Transverse colon (tissue), 4 donors: Measurements from ENCODE around the gene DEPDC7. TPM values are rescaled to one million over a fixed set of nuclear protein-coding genes. Genes with fewer than 3 reads are reported as not detected.
A peak's percentile ranks its signal among the peaks of the same experiment; 100 is the strongest.

ENCODE experiments used
- DNase-seq: peaks from one replicate; pipeline ENCODE4 v3.0.0-alpha.2; 2019
- H3K27ac ChIP-seq, 4 donors: fragments of 200-600 bp; sonication (generic); 2 replicates each; pipeline ENCODE4 v1.5.1; 2016 to 2018; ENCODE audit warnings: inconsistent platforms in 4 of 4
- H3K27me3 ChIP-seq: fragments of 200-600 bp; sonication (generic); 2 replicates; pipeline ENCODE4 v1.5.1; 2017; ENCODE audit warnings: inconsistent platforms
- H3K36me3 ChIP-seq, 4 donors: fragments of 200-600 bp; sonication (generic); 2 replicates each; pipeline ENCODE4 v1.5.1; 2017 to 2019; ENCODE audit warnings: inconsistent platforms in 4 of 4
- H3K4me1 ChIP-seq, 4 donors: fragments of 200-600 bp; sonication (generic); 2 replicates each; pipeline ENCODE4 v1.5.1; 2017 to 2020; ENCODE audit warnings: inconsistent platforms in 4 of 4
- H3K4me3 ChIP-seq, 4 donors: fragments of 200-600 bp; sonication (generic); 1 replicate in 1 of 4; 2 replicates in 3 of 4; pipeline versions ENCODE4 v1.5.1 to v1.6.1; 2017 to 2019; ENCODE audit warnings: inconsistent platforms in 4 of 4
- H3K9me3 ChIP-seq, 2 donors: fragments of 200-600 bp; sonication (generic); 2 replicates each; pipeline ENCODE4 v1.5.1; 2017 to 2019; ENCODE audit warnings: inconsistent platforms in 2 of 2
- EP300 ChIP-seq: sonication (generic); formaldehyde crosslinking; IDR thresholded peaks from one replicate; pipeline ENCODE4 v1.6.1; 2017; ENCODE audit warnings: antibody characterized with exemption, low read depth
- POLR2A ChIP-seq: fragments of 450-650 bp; IDR thresholded peaks from one replicate; pipeline ENCODE4 v1.6.1; 2016; ENCODE audit warnings: antibody characterized with exemption, mild to moderate bottlenecking, moderate library complexity
- POLR2AphosphoS5 ChIP-seq, 3 donors: sonication (generic); formaldehyde crosslinking; IDR thresholded peaks; one replicate each; pipeline ENCODE4 v1.6.1; 2016; ENCODE audit warnings: antibody characterized with exemption in 3 of 3
- WGBS, 2 donors: methylation state at CpG; one replicate each; pipeline ENCODE4 v1.1.5; 2018; ENCODE audit warnings: low coverage in 1 of 2; 5-methylcytosine and 5-hydroxymethylcytosine counted together
- in situ Hi-C, 4 donors: fragments of 200-750 bp; cut with MboI; loops; one replicate each; pipeline versions ENCODE4 v1.15.0 to v1.15.1; 2017; ENCODE audit warnings: low sequenced_read_pairs in 3 of 4, low pct_ligation_motif_present in 1 of 4, low pct_unique_long_range_greater_than_20kb in 1 of 4
- intact Hi-C: fragments of 100-400 bp; cut with DNase I; formaldehyde crosslinking; loops from one replicate; pipeline ENCODE4 v1.15.1; 2023; ENCODE audit warnings: low total_unique reads
- total RNA-seq, 4 donors: library from RNA; depleted of rRNA; stranded (reverse); fragments of >200 nt; gene quantifications; one replicate each; pipeline ENCODE4 v1.1.0, GENCODE V29; 2016
- TF ChIP-seq, protein P1 (sequence below), 5 experiments: fragments of 200-600 bp in 3 of 5; fragments of 450-650 bp in 2 of 5; sonication (generic) in 3 of 5; IDR thresholded peaks; 1 replicate in 2 of 5; 2 replicates in 3 of 5; pipeline ENCODE4 v1.5.1; 2016 to 2017; ENCODE audit warnings: antibody characterized with exemption in 5 of 5, inconsistent platforms in 3 of 5, mild to moderate bottlenecking in 2 of 5, moderate library complexity in 1 of 5

DEPDC7 gene
- total RNA-seq, 4 donors from 2014 or later, result 3.2 to 18.7 (median 11.5) TPM

DNA sequence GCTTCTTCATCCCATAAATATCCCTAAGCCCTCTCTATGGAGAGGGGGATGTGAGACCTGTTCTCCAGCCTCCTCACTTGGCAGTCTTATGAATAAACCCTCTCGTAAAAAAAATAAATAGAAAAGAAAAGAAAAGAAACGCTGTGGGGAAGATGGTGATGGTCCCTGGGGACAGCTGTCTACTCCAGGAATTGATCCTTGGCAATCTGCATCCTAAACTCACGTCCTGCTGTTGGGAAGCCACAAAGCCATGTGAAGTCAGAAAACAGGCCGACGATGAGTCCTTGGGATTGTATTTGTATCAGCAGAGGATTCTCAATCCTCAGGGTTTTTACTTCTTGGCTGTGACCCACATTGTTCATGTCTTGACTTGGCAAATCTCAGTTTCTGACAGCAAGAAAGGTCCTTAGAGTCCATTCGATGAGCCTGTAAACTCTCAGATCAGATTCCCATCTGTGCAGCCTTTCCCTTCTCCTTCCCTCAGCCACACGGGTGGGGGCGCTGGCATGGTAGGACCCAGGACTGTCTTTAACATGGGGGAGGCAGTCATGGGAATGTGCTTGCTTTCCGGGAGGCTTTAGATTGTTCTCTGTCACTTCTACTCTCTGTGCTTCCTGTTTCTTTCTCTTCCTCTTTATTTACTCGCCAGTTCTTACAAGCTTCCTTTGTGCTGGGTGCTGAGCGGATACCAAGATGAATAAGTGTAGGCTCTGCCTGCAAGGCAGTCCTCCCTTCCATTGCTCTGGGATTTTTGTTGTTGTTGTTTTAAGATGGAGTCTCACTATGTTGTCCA lies 48.6 kb downstream of the DEPDC7 start:
- H3K4me3 ChIP-seq, result no peak overlapping the region
- H3K36me3 ChIP-seq, result peaks cover 0 to 27% (median 2%) of the 10 kb centered on the region in 4 donors
- peaks cover 24 to 54% (median 28%) of the 10 kb centered on the region in 4 donors for H3K4me1 ChIP-seq
- peak overlapping the region; percentile 75 to 89 (median 84) for H3K27ac ChIP-seq
- H3K9me3 ChIP-seq, result no peaks in the 10 kb centered on the region
- intact Hi-C loops, result loop anchor here (2.0 kb wide), 1 partner anchor 99 kb away; no protein-coding TSS in a partner anchor
- no peaks in the 10 kb centered on the region for H3K27me3 ChIP-seq
- in situ Hi-C loops, result loop anchor here in 3 of 4 donors (5.0 to 10.0 kb wide), 2 partner anchors 99 to 107 kb away; no protein-coding TSS in a partner anchor
- 56 to 65% methylated on average over 3 to 11 of the region's 11 CpGs for WGBS, 2 donors
- TF ChIP-seq, protein P1, sequence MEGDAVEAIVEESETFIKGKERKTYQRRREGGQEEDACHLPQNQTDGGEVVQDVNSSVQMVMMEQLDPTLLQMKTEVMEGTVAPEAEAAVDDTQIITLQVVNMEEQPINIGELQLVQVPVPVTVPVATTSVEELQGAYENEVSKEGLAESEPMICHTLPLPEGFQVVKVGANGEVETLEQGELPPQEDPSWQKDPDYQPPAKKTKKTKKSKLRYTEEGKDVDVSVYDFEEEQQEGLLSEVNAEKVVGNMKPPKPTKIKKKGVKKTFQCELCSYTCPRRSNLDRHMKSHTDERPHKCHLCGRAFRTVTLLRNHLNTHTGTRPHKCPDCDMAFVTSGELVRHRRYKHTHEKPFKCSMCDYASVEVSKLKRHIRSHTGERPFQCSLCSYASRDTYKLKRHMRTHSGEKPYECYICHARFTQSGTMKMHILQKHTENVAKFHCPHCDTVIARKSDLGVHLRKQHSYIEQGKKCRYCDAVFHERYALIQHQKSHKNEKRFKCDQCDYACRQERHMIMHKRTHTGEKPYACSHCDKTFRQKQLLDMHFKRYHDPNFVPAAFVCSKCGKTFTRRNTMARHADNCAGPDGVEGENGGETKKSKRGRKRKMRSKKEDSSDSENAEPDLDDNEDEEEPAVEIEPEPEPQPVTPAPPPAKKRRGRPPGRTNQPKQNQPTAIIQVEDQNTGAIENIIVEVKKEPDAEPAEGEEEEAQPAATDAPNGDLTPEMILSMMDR (IDR thresholded peaks at IDR 0.05), result no peak
- DNase-seq, result no peak

DNA sequence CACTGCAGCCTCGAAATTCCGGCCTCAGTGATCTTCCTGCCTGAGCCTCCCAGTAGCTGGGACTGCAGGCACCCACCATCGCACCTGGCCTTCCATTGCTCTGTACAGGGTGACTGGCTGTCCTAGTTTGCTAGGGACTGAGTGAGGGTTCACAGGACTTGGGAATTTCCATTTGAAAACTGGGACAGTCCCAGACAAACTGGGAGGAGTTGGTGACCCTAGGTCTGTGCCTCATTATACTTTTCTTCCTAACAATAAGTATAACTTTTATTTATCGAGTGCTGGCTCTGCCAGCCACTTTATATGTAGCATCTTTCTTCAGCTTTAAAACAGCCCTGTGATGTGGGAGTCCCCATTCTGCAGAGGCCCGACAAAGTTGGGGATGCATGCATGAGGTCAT lies 49.2 kb downstream of the DEPDC7 start:
- no peak overlapping the region for H3K4me3 ChIP-seq
- H3K4me1 ChIP-seq, result peaks cover 24 to 54% (median 28%) of the 10 kb centered on the region in 4 donors
- TF ChIP-seq, protein P1 (IDR thresholded peaks at IDR 0.05), result no peak
- no peak for TF ChIP-seq EP300
- no peak for TF ChIP-seq POLR2A
- no peak for TF ChIP-seq POLR2AphosphoS5 (IDR thresholded peaks at IDR 0.05)
- H3K27ac ChIP-seq, result peak overlapping the region in 3 of 4 donors; percentile 75 to 89 (median 83)
- no peaks in the 10 kb centered on the region for H3K27me3 ChIP-seq
- H3K36me3 ChIP-seq, result peaks cover 0 to 28% (median 5%) of the 10 kb centered on the region in 4 donors
- intact Hi-C loops (loop anchor here (2.0 kb wide), 1 partner anchor 100 kb away; no protein-coding TSS in a partner anchor), in situ Hi-C loops (loop anchor here in 3 of 4 donors (5.0 to 10.0 kb wide), 2 partner anchors 100 to 108 kb away; no protein-coding TSS in a partner anchor)
- no peak for DNase-seq
- no peaks in the 10 kb centered on the region for H3K9me3 ChIP-seq
- WGBS, 2 donors, result 83 to 91% methylated on average over 1 to 5 of the region's 5 CpGs

DNA sequence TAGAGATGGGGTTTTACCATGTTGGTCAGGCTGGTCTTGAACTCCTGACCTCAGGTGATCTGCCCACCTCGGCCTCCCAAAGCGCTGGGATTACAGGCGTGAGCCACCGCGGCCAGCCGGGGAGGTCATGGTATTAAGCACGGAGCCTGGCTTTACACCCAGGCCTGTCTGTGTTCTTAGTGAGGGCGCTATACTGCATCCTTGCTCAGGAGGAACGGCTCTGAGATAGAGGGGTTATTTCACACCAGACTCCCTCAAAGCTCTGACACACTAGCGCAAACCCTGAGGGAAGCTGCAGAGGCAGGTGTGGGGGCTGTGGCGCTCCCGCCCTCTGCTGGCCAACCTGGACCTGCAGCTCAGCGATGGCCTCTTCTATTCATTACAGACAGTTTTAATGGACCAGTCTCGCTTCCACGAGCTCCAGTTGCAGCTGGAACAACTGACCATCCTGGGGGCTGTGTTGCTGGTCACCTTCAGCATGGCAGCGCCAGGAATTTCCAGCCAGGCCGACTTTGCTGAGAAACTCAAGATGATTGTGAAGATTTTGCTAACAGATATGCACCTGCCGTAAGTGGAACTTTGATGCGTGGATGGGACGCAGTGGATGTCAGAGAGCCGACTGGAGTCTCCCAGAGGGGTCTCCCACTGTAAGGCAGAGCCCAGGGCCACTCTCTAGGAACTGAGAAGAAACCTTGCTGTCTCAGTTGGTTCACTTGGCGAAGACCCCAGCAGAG lies 49.9 kb downstream of the DEPDC7 start:
- intact Hi-C loops, result loop anchor here (2.0 kb wide), 1 partner anchor 101 kb away; no protein-coding TSS in a partner anchor
- Histone ChIP-seq H3K27ac (no peak overlapping the region), H3K4me3 (no peak overlapping the region), H3K4me1 (peaks cover 22 to 47% (median 24%) of the 10 kb centered on the region in 4 donors), H3K36me3 (peaks cover 0 to 32% (median 7%) of the 10 kb centered on the region in 4 donors), H3K27me3 (no peaks in the 10 kb centered on the region), H3K9me3 (no peaks in the 10 kb centered on the region)
- TF ChIP-seq, protein P1 (IDR thresholded peaks at IDR 0.05), result peak; percentile 87 to 92 (median 88)
- TF ChIP-seq POLR2AphosphoS5 (IDR thresholded peaks at IDR 0.05), result no peak
- WGBS, 2 donors, result 61 to 100% methylated on average over 1 to 22 of the region's 22 CpGs
- DNase-seq, result peak; percentile 76
- in situ Hi-C loops, result loop anchor here in 1 of 4 donors (10.0 kb wide), 1 partner anchor 101 kb away; no protein-coding TSS in a partner anchor

DNA sequence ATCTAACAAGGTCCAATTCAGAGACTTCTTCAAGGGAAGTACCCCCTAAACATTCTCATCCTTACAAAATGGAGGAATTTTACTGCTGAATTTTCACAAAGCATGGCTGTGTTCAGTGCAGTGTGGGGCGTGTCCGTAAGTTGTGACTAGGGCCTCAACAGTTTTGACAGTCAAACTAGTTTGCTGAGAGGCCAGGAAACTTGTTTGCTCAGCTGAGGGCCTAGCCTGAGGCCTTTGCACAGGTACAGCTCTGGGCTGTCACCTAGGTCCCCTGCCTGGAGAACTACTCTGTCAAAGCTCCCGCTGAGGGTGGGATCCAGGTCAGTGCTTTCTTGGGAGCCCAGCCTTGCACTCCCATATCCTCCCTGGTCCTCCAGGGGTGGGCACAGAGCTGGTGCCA lies 51.6 kb downstream of the DEPDC7 start:
- Histone ChIP-seq H3K27me3 (no peaks in the 10 kb centered on the region), H3K36me3 (peaks cover 0 to 45% (median 7%) of the 10 kb centered on the region in 4 donors), H3K4me1 (peaks cover 7 to 32% (median 13%) of the 10 kb centered on the region in 4 donors), H3K4me3 (no peak overlapping the region), H3K9me3 (no peaks in the 10 kb centered on the region), H3K27ac (no peak overlapping the region)
- 87% methylated on average over 3 of the region's 3 CpGs; no CpG with 5 or more reads in 1 of the 2 donors for WGBS, 2 donors
- intact Hi-C loops (no loop called here), in situ Hi-C loops (loop anchor here in 1 of 4 donors (10.0 kb wide), 1 partner anchor 102 kb away; no protein-coding TSS in a partner anchor)
- TF ChIP-seq, protein P1 (IDR thresholded peaks at IDR 0.05), result no peak
- TF ChIP-seq POLR2AphosphoS5 (IDR thresholded peaks at IDR 0.05) (no peak), EP300 (no peak), POLR2A (no peak)
- DNase-seq, result no peak
